Caco-2 (cell line): Measurements from ENCODE around the gene COMMD3. TPM values are rescaled to one million over a fixed set of nuclear protein-coding genes. Genes with fewer than 3 reads are reported as not detected.

Experiments
- BruUV-seq: library from RNA; stranded (reverse); fragments of 400-500 nt; replicated peaks from 2 replicates; lab custom pipeline; 2021; lab: Mats Ljungman, UMichigan
- CTCF ChIA-PET: fragments of 300-600 bp; sonication (Branson Sonifier 250); formaldehyde crosslinking; loops from one replicate; lab custom pipeline; 2022; ENCODE audit warnings: antibody characterized with exemption; lab: Charles Lee
- POLR2A ChIA-PET: fragments of 300-600 bp; sonication (Branson Sonifier 250); formaldehyde crosslinking; loops from one replicate; lab custom pipeline; 2022; ENCODE audit warnings: antibody characterized with exemption; lab: Charles Lee
- DNase-seq, 2 experiments: peaks; one replicate each; pipeline versions ENCODE4 v3.0.0 to v3.0.0-alpha.2; 2020 to 2022
- H3K27me3 ChIP-seq: replicated peaks from 2 replicates; pipeline ENCODE4 v1.6.0; 2011; ENCODE audit warnings: low read length; ENCODE audit not compliant: control insufficient read depth, insufficient read depth
- H3K36me3 ChIP-seq: 2 replicates; pipeline ENCODE4 v1.5.1; 2011; ENCODE audit warnings: low read length; ENCODE audit not compliant: control insufficient read depth, insufficient read depth
- H3K4me1 ChIP-seq: fragments of 250-450 bp; sonication (Bioruptor Pico); 2 replicates; pipeline ENCODE4 v1.5.1; 2020; ENCODE audit warnings: mild to moderate bottlenecking
- H3K4me3 ChIP-seq: 2 replicates; pipeline ENCODE4 v1.5.1; 2011; ENCODE audit warnings: low read depth, mild to moderate bottlenecking, control low read depth, low read length
- H3K9me3 ChIP-seq: fragments of 250-450 bp; sonication (Bioruptor Pico); 2 replicates; pipeline ENCODE4 v1.5.1; 2020; ENCODE audit warnings: mild to moderate bottlenecking, moderate library complexity
- H3K27ac Mint-ChIP-seq: one replicate; pipeline ENCODE4 v1.8.0; 2022; ENCODE audit warnings: mixed read lengths; ENCODE audit not compliant: unreplicated experiment
- H3K27me3 Mint-ChIP-seq: one replicate; pipeline ENCODE4 v1.8.0; 2022; ENCODE audit warnings: mixed read lengths; ENCODE audit not compliant: insufficient read depth, unreplicated experiment
- H3K36me3 Mint-ChIP-seq: one replicate; pipeline ENCODE4 v1.8.0; 2022; ENCODE audit warnings: mild to moderate bottlenecking, mixed read lengths; ENCODE audit not compliant: insufficient read depth, unreplicated experiment
- H3K4me1 Mint-ChIP-seq: one replicate; pipeline ENCODE4 v1.8.0; 2022; ENCODE audit warnings: low read depth, mixed read lengths; ENCODE audit not compliant: unreplicated experiment
- H3K4me3 Mint-ChIP-seq: one replicate; pipeline ENCODE4 v1.8.0; 2022; ENCODE audit warnings: mild to moderate bottlenecking, moderate library complexity, mixed read lengths; ENCODE audit not compliant: unreplicated experiment
- H3K9me3 Mint-ChIP-seq: one replicate; pipeline ENCODE4 v1.8.0; 2022; ENCODE audit warnings: mixed read lengths; ENCODE audit not compliant: unreplicated experiment
- CTCF ChIP-seq, 2 experiments: fragments of 200-600 bp in 1 of 2; IDR thresholded peaks; 1 replicate in 1 of 2; 2 replicates in 1 of 2; pipeline versions ENCODE4 v1.5.1 to v1.8.0; 2011 to 2022; ENCODE audit warnings: antibody characterized with exemption in 1 of 2, control low read depth in 1 of 2, inconsistent platforms in 1 of 2, low read depth in 1 of 2, low read length in 1 of 2, mild to moderate bottlenecking in 1 of 2, moderate library complexity in 1 of 2; ENCODE audit not compliant: insufficient read depth in 1 of 2, severe bottlenecking in 1 of 2, unreplicated experiment in 1 of 2
- intact Hi-C: fragments of 100-400 bp; cut with micrococcal nuclease; formaldehyde crosslinking; loops from one replicate; pipeline ENCODE4 v1.10.0; 2022; ENCODE audit not compliant: unreplicated experiment
- total RNA-seq: library from RNA; stranded (reverse); gene quantifications from 2 replicates; pipeline ENCODE4 v1.2.3, GENCODE V29; 2022

Gene COMMD3
- total RNA-seq, 1 experiment from 2014 or later, result 50.7 TPM

DNA sequence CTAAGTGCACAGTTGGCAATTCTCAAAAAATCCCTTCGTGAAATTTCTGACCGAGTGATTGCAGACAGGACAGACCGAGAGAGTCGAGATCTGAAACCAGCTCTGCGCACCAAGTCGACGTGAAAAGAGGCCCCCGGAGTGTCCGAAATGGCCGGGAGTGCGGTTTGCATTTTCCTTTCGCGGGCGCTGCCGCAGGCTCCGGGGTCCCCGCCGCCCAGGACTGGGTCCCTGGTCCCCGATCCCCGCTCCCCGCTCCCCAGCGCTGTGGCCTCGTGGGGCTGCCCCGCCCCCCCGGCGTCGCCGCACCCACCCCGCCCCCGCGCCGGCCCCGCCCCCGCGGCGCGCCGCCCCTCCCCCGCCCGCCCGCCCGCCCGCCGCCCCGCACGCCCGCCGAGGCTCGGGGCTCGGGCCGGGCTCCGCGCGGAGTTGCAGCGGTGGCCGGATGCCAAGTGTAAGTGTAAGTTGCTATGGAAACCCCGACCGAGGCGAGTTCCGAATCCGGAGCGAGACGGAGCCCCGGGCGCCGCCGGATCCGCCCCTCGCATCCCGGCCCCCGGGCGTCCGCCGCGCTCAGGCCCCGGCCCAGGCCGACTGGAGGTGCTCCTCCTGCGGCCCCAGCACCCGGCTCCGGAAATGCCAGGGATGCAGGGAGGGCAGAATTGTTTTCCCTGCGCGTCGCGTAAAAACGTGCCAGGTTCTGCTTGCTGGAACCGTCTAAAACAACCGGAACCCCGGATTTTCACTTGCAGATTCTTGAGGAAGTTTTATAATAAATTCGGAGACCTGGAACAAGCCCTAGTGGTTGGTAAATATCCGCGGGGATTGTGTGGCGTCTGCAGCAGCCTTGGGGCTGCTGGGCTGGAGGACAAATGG, 9.3 kb downstream of the COMMD3 start:
- Mint-ChIP-seq H3K27me3 (peaks cover 2% of the 10 kb centered on the region), H3K4me1 (peaks cover 21% of the 10 kb centered on the region), H3K4me3 (peak overlapping the region; percentile 71), H3K9me3 (no peaks in the 10 kb centered on the region), H3K36me3 (peaks cover 53% of the 10 kb centered on the region), H3K27ac (peak overlapping the region; percentile 63)
- TF ChIP-seq CTCF (IDR thresholded peaks at IDR 0.05; ENCODE audit: insufficient read depth in 1 of 2, low read depth in 1 of 2, low read length in 1 of 2, severe bottlenecking in 1 of 2, unreplicated experiment in 1 of 2), result no peak
- peak; percentile 79 to 89 for DNase-seq
- peak overlapping the region; percentile 62 for H3K4me3 ChIP-seq
- CTCF ChIA-PET, result interaction anchor here (0.7 kb wide), 1 partner anchor 660 kb away, joined by 3 read pairs; no protein-coding TSS in a partner anchor
- no peaks in the 10 kb centered on the region for H3K9me3 ChIP-seq
- H3K4me1 ChIP-seq, result peaks cover 36% of the 10 kb centered on the region
- no peaks in the 10 kb centered on the region for H3K27me3 ChIP-seq
- peaks cover 2% of the 10 kb centered on the region; the same call in 1 of the 2 replicates for H3K36me3 ChIP-seq
- POLR2A ChIA-PET, result interaction anchor here (0.7 to 1.2 kb wide), 2 partner anchors 9 kb away, joined by 3 read pairs; partner anchors contain the start of gene COMMD3
- no TSS peak for BruUV-seq
- intact Hi-C loops, result loop anchor here (10.0 kb wide), 2 partner anchors 239 to 659 kb away; no protein-coding TSS in a partner anchor

- H3K27ac Mint-ChIP-seq, result peak overlapping the region; percentile 63
- H3K27me3 Mint-ChIP-seq, result peaks cover 2% of the 10 kb centered on the region
- no peak for DNase-seq
- CTCF ChIA-PET, result interaction anchor here (0.7 kb wide), 1 partner anchor 80 kb away, joined by 5 read pairs; no protein-coding TSS in a partner anchor
- Histone ChIP-seq H3K27me3 (no peaks in the 10 kb centered on the region), H3K4me1 (peaks cover 36% of the 10 kb centered on the region), H3K36me3 (peaks cover 2% of the 10 kb centered on the region; the same call in 1 of the 2 replicates), H3K9me3 (no peaks in the 10 kb centered on the region), H3K4me3 (peak overlapping the region; percentile 62)
- H3K9me3 Mint-ChIP-seq, result no peaks in the 10 kb centered on the region
- peak overlapping the region; percentile 71 for H3K4me3 Mint-ChIP-seq
- H3K36me3 Mint-ChIP-seq, result peaks cover 49% of the 10 kb centered on the region
- POLR2A ChIA-PET, result interaction anchor here (0.7 kb wide), 1 partner anchor 10 kb away, joined by 3 read pairs; the partner anchor contains the start of gene COMMD3
- peaks cover 21% of the 10 kb centered on the region for H3K4me1 Mint-ChIP-seq
- no peak for TF ChIP-seq CTCF (IDR thresholded peaks at IDR 0.05; ENCODE audit: insufficient read depth in 1 of 2, low read depth in 1 of 2, low read length in 1 of 2, severe bottlenecking in 1 of 2, unreplicated experiment in 1 of 2)
- no TSS peak for BruUV-seq
- intact Hi-C loops, result loop anchor here (10.0 kb wide), 2 partner anchors 239 to 659 kb away; no protein-coding TSS in a partner anchor
These were observed 10.0 kb downstream of the COMMD3 start for GRCh38 chr10:22326145-22326702.

- peaks cover 2% of the 10 kb centered on the region; the same call in 1 of the 2 replicates for H3K36me3 ChIP-seq
- intact Hi-C loops, result loop anchor here (10.0 kb wide), 2 partner anchors 236 to 656 kb away; no protein-coding TSS in a partner anchor
- Mint-ChIP-seq H3K27ac (no peak overlapping the region), H3K4me3 (no peak overlapping the region), H3K9me3 (no peaks in the 10 kb centered on the region), H3K4me1 (peaks cover 10% of the 10 kb centered on the region), H3K27me3 (no peaks in the 10 kb centered on the region), H3K36me3 (peaks cover 57% of the 10 kb centered on the region)
- no peak for DNase-seq
- H3K9me3 ChIP-seq, result no peaks in the 10 kb centered on the region
- H3K4me1 ChIP-seq, result peaks cover 19% of the 10 kb centered on the region
- TF ChIP-seq CTCF (IDR thresholded peaks at IDR 0.05; ENCODE audit: insufficient read depth in 1 of 2, low read depth in 1 of 2, low read length in 1 of 2, severe bottlenecking in 1 of 2, unreplicated experiment in 1 of 2), result no peak
- BruUV-seq, result no TSS peak
- H3K27me3 ChIP-seq, result no peaks in the 10 kb centered on the region
- no peak overlapping the region for H3K4me3 ChIP-seq
- POLR2A ChIA-PET, result no interaction called here
- CTCF ChIA-PET, result no interaction called here
These were observed 13.0 kb downstream of the COMMD3 start for GRCh38 chr10:22329150-22329549.
